MCF 10A (cell line): ENCODE measurements around the gene HMGN3. TPM values are rescaled to one million over a fixed set of nuclear protein-coding genes. Genes with fewer than 3 reads are reported as not detected.

ENCODE experiments used
- BruUV-seq: library from RNA; stranded (reverse); fragments of 400-500 nt; replicated peaks from 2 replicates; lab custom pipeline; 2021; lab: Mats Ljungman, UMichigan
- CTCF ChIA-PET: fragments of 300-600 bp; sonication (Branson Sonifier 250); formaldehyde crosslinking; extraction: SDS; loops from one replicate; lab custom pipeline; 2021; ENCODE audit warnings: antibody characterized with exemption, inconsistent platforms; lab: Yijun Ruan, JAX
- POLR2A ChIA-PET: fragments of 300-600, 350-650 bp; sonication (Branson Sonifier 250); formaldehyde crosslinking; extraction: SDS; loops from one replicate; lab custom pipeline; 2020; ENCODE audit warnings: antibody characterized with exemption, inconsistent platforms; lab: Yijun Ruan, JAX
- DNase-seq: peaks from one replicate; pipeline ENCODE4 v3.0.0-alpha.2; 2018; ENCODE audit not compliant: unreplicated experiment
- H3K27ac Mint-ChIP-seq: one replicate; pipeline ENCODE4 v1.8.0; 2022; ENCODE audit warnings: mild to moderate bottlenecking, low read depth, mixed read lengths; ENCODE audit not compliant: unreplicated experiment
- H3K27me3 Mint-ChIP-seq: one replicate; pipeline ENCODE4 v1.8.0; 2022; ENCODE audit warnings: mixed read lengths; ENCODE audit not compliant: insufficient read depth, unreplicated experiment
- H3K36me3 Mint-ChIP-seq: one replicate; pipeline ENCODE4 v1.8.0; 2022; ENCODE audit warnings: mild to moderate bottlenecking, moderate library complexity, mixed read lengths; ENCODE audit not compliant: insufficient read depth, unreplicated experiment
- H3K4me1 Mint-ChIP-seq: one replicate; pipeline ENCODE4 v1.8.0; 2022; ENCODE audit warnings: mixed read lengths; ENCODE audit not compliant: insufficient read depth, unreplicated experiment
- H3K4me3 Mint-ChIP-seq: one replicate; pipeline ENCODE4 v1.8.0; 2022; ENCODE audit warnings: mild to moderate bottlenecking, moderate library complexity, mixed read lengths; ENCODE audit not compliant: unreplicated experiment
- H3K9me3 Mint-ChIP-seq: one replicate; pipeline ENCODE4 v1.8.0; 2022; ENCODE audit warnings: mixed read lengths; ENCODE audit not compliant: unreplicated experiment
- intact Hi-C: fragments of 100-400 bp; cut with micrococcal nuclease; formaldehyde crosslinking; loops from 2 replicates; pipeline ENCODE4 v1.14.1; 2022
- total RNA-seq: library from RNA; stranded (reverse); gene quantifications from 2 replicates; pipeline ENCODE4 v1.2.3, GENCODE V29; 2022
- TF ChIP-seq, protein P1 (sequence below): fragments of 200-600 bp; IDR thresholded peaks from one replicate; pipeline ENCODE4 v1.8.0; 2022; ENCODE audit warnings: antibody characterized with exemption, mild to moderate bottlenecking; ENCODE audit not compliant: unreplicated experiment

The HMGN3 gene
- total RNA-seq, 1 experiment from 2014 or later, result 36.5 TPM

DNA sequence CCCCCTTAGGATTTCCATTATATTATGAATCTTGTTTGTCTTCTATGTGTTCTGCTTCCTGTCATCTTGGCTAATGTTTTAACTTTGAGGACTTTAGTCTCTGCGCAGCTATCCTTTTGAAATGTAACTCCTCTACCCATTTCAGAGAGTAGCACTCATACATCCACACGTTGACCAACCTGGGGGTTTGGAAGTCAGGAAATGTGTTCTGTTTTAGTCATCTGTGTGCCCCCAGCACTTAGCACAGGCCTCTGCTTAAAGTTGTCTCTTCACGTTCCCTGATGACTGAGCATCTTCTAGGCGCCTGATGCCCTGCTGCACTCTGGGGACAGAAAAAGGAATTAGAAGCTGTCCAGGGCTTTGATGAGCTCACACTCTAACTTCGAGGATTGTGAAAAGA lies 47.9 kb downstream of the HMGN3 start:
- no TSS peak for BruUV-seq
- ChIA-PET POLR2A (interaction anchor here (1.2 to 1.4 kb wide), 2 partner anchors 40 to 46 kb away, joined by 3 read pairs; no protein-coding TSS in a partner anchor), CTCF (no interaction called here)
- TF ChIP-seq, protein P1, sequence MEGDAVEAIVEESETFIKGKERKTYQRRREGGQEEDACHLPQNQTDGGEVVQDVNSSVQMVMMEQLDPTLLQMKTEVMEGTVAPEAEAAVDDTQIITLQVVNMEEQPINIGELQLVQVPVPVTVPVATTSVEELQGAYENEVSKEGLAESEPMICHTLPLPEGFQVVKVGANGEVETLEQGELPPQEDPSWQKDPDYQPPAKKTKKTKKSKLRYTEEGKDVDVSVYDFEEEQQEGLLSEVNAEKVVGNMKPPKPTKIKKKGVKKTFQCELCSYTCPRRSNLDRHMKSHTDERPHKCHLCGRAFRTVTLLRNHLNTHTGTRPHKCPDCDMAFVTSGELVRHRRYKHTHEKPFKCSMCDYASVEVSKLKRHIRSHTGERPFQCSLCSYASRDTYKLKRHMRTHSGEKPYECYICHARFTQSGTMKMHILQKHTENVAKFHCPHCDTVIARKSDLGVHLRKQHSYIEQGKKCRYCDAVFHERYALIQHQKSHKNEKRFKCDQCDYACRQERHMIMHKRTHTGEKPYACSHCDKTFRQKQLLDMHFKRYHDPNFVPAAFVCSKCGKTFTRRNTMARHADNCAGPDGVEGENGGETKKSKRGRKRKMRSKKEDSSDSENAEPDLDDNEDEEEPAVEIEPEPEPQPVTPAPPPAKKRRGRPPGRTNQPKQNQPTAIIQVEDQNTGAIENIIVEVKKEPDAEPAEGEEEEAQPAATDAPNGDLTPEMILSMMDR, result no peak
- Mint-ChIP-seq H3K36me3 (no peaks in the 10 kb centered on the region), H3K4me3 (no peak overlapping the region), H3K9me3 (no peaks in the 10 kb centered on the region), H3K27me3 (no peaks in the 10 kb centered on the region), H3K27ac (no peak overlapping the region), H3K4me1 (no peaks in the 10 kb centered on the region)
- DNase-seq, result no peak
- intact Hi-C loops, result no loop called here

DNA sequence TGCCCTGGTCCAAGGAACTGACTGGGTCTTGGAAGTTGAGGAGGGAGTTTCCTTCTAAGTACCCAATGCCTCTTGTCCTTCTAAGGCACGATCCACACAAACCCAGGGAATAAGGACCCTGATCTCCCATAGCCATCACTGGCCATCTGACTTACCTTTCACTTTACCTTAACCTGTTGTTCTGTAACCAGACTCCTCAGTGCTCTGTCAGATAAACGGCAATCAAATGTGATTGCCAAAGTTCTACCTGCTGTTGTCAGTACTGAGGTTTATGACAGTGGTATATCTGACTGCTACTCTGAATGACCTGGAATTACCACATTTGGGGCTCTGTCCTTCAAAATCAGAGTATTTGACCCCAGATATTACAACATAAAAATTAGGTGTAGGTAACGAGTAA lies 49.8 kb downstream of the HMGN3 start:
- ChIA-PET CTCF (no interaction called here), POLR2A (no interaction called here)
- Mint-ChIP-seq H3K4me3 (no peak overlapping the region), H3K27me3 (no peaks in the 10 kb centered on the region), H3K36me3 (no peaks in the 10 kb centered on the region), H3K9me3 (no peaks in the 10 kb centered on the region), H3K4me1 (no peaks in the 10 kb centered on the region), H3K27ac (no peak overlapping the region)
- DNase-seq, result no peak
- intact Hi-C loops, result no loop called here
- no TSS peak for BruUV-seq
- TF ChIP-seq, protein P1, result no peak

DNA sequence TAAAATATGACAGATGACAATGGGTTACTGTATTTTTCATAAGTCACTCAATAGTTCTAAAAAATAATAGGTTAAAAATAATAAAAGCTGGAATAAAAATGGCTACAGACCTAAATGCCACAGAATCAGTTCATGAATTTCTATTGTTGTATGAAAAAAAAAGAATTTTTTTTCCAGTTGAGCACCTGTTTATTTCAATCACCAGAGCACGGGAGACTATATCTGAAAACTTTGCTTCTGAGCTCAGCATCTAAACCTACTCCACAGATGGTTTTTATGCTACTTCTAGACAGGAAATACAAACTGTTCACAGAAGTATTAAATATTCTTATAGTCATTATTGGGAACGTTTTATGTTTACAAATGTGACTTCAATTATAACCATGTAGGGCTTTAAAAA lies 50.4 kb downstream of the HMGN3 start:
- POLR2A ChIA-PET, result interaction anchor here (2.0 kb wide), 1 partner anchor 106 kb away, joined by 11 read pairs; the partner anchor contains the start of gene PHIP
- H3K36me3 Mint-ChIP-seq, result no peaks in the 10 kb centered on the region
- no peaks in the 10 kb centered on the region for H3K4me1 Mint-ChIP-seq
- no peaks in the 10 kb centered on the region for H3K27me3 Mint-ChIP-seq
- H3K27ac Mint-ChIP-seq, result no peak overlapping the region
- no peaks in the 10 kb centered on the region for H3K9me3 Mint-ChIP-seq
- no peak overlapping the region for H3K4me3 Mint-ChIP-seq
- DNase-seq, result no peak
- TF ChIP-seq, protein P1, result no peak
- CTCF ChIA-PET, result no interaction called here
- BruUV-seq, result no TSS peak
- intact Hi-C loops, result no loop called here

DNA sequence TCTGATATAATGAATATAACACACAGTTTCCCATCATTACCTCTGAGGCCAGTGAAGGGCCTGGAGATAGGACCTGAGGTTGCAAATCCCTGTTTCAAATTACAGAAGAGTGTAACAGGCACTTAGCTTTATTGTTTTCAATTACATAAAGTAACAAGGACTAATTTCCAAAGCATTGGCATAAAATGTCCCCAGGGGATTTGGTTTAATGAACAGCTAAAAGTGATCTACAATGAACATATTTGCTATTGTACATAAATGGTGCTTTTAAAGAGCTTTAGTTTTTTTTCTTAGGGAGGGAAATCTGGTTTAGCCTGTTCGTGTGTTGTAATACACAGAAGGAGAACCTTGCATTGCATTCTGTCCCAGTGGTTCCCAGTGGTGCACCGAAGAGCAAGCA lies 54.4 kb downstream of the HMGN3 start:
- Mint-ChIP-seq H3K4me1 (no peaks in the 10 kb centered on the region), H3K9me3 (no peaks in the 10 kb centered on the region), H3K4me3 (no peak overlapping the region), H3K27me3 (no peaks in the 10 kb centered on the region), H3K27ac (no peak overlapping the region), H3K36me3 (no peaks in the 10 kb centered on the region)
- DNase-seq, result no peak
- ChIA-PET CTCF (interaction anchor here (0.5 to 0.6 kb wide), 2 partner anchors 68 to 533 kb away, joined by 3 read pairs; no protein-coding TSS in a partner anchor), POLR2A (no interaction called here)
- no TSS peak for BruUV-seq
- intact Hi-C loops, result no loop called here
- TF ChIP-seq, protein P1, result no peak
